GM19438 (cell line): ENCODE data around the gene CNTNAP2.
"Not testable (repeated sequence)": the region's sequence is repeated elsewhere in the genome, so short reads cannot be mapped to it uniquely, and the experiment has no call there.

ENCODE experiments used
- ATAC-seq: cut with Tn5 transposase; IDR thresholded peaks from one replicate; pipeline ENCODE4 v1.9.1; 2021; ENCODE audit warnings: low read depth; ENCODE audit not compliant: unreplicated experiment

The CNTNAP2 gene

GRCh38 chr7:146146831-146147486 lies 30.4 kb downstream of the CNTNAP2 start:
- no peak for ATAC-seq

- no peak for ATAC-seq
Observed at GRCh38 chr7:146150153-146150552, 33.6 kb downstream of the CNTNAP2 start.

DNA sequence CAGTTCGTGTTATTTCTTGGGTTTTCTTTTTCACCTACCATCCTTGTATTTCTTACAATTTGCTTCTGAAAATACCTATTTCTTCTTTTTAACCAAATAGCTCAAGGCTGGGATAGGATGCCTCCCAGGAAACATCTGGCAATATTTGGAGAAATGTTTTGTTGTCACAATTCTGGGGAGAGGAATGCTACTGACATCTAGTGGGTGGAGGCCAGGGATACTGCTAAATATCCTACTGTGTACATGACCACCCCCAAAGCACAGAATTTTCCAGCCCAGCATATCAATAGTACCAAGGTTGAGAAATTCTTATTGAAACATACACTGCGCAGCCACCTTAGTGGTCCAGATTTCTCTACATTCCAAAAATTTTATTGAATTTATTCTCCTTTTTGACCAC lies 55.5 kb downstream of the CNTNAP2 start:
- no peak for ATAC-seq

DNA sequence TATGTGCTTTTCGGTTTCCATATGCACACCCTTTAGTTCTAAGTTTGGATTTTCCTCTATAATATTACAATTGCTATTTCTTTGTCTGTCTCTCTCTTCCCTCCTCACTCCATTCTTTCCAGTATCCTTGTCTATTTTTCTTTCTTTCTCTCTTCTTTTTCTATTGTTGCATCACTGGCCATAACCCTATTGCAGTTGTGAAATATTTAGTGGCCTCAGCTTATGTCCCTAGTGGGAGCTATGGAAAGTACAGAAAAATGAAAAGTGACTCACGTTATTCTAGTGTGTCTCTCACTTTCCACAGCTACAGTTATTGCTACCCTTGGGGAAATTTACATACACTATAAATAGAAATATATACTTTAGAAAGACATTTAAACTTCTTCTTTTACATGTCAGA lies 59.1 kb downstream of the CNTNAP2 start:
- ATAC-seq: no peak

DNA sequence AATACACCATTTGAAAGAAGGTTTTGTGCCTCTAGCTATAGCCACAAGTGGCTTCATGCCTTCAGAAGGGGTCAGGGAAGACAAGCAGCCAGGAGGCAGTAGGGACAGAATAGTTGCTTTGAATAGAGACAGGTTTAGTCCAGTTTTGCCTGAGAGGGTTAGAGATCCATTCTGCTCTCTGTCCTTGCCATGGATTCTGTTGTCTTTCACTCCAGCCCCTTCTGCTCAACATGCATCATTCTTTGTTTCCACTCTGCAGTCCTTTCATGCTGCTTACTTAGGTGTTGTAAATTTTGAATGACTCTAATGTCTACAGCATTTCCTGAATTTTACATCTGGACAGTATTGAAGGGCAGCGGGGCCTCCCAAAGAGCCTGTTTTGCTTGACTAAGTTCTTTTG lies 60.3 kb downstream of the CNTNAP2 start:
- no peak for ATAC-seq

DNA sequence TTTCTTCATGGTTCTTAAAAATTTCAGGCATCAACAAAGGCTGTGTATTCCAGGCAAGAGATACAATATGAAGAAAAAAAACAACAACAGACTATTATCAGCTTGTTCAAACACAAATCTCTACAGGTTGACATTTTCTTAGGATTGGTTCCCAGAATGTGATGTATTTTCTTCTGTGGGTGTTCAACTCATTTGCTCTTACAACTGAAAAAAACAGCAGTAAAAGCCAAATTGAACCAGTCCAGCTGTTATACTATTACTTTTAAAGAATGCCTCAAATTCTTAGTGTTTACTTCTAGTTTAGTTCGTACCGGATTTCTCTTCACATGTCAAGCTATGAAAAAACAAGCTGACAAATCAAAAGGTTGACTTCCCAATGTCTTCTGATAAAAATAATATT lies 60.7 kb downstream of the CNTNAP2 start:
- ATAC-seq: no peak

- ATAC-seq: no peak
Observed at GRCh38 chr7:146185844-146186243, 69.2 kb downstream of the CNTNAP2 start.

DNA sequence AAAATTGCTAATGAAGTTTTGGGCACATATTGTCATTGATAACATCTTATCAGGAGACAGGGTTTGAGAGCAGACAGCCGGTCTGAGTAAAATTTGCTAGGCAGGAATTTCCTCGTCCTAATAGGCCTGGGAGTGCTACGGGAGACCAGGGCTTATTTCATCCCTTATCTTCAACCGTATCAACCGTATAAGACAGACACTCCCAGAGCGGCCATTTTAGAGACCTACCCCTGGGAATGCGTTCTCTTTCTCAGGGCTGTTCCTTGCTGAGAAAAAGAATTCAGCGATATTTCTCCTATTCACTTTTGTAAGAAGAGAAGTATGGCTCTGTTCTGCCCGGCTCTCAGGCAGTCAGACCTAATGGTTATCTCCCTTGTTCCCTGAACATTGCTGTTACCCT lies 74.8 kb downstream of the CNTNAP2 start:
- ATAC-seq: not testable (repeated sequence)

- ATAC-seq: no peak
Observed at GRCh38 chr7:146201945-146202344, 85.3 kb downstream of the CNTNAP2 start.

DNA sequence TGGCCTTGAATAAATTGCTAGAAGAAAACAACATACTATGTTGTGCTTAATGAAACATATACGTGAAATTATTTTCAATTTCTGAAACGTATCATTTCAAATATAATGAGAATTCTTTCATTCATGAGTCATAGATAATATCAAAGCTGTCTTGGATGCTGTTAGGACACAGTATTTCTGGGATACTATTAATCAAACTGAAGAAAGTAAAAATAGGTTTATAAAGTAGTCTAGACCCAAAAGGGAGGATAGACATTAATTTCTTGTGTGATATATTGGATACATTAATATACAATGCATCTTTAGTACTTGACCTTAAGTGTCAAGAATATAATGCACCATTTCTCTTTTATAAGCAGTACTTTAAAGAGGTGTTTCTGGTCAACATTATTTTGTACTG lies 89.7 kb downstream of the CNTNAP2 start:
- no peak for ATAC-seq

DNA sequence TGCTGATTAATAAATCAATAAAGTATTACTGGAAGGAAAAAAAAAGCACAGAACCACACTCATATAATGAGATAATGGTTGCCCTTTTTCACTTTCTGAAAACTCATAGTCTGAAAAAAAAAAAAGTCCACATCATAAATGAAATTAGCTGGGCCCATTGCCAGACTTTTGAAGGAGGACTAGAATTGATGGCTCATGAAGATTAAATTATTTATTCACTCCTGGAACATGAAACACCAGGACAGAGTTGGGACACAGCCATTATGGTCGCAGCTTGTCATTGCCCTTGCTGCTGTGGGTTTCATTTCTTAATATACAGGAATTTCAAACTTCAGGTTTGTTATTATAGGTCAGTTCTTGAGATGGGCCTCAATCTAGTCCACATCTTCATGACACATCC lies 91.9 kb downstream of the CNTNAP2 start:
- ATAC-seq: no peak

DNA sequence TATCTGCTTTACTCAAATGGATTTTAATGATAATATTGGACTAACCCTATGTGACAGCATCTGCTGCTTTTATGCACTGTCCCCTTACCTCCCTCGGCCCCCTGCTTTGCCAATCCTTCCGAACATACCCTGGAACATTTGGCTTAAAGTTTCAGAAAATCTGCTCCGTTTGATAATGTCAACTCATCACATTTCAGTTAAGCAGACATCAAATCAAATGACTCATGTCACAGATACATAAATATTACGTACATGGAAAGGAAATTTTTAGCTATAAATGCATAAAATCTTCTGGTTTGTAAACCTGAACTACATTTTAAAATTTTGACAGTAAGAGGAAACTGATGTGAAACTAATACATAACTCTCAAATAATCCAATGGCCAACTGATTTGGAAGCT lies 98.2 kb downstream of the CNTNAP2 start:
- no peak for ATAC-seq

DNA sequence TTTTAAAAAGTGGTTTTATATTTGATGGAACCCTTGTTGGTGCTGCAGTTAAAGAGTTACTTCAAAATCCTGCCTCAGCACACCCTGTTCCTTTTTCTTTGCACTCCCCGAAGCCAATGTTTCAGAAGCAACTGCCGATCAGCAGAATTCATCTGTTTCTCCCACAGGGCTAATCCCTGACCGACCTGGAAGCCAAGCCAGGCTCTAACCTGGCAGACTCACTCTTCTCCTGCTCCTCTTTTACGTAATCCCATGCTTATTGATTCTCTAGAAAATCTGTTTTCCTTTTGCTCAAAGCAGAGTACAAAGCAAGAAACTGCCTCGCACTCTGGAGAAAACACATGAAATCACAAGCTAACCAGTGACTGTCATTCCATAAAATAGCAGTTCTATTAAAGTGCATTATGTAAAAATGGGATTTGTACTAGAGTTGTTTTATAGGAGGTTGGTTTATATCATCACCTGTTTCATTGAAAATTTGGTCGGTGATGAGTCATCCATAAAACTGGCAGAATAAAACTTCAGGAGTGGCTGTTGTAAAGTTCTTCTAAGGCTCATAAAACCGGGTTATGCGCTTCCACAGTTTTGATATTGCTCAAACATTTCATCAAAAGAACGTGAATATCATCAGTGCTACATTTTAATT lies 99.9 kb downstream of the CNTNAP2 start:
- no peak for ATAC-seq

DNA sequence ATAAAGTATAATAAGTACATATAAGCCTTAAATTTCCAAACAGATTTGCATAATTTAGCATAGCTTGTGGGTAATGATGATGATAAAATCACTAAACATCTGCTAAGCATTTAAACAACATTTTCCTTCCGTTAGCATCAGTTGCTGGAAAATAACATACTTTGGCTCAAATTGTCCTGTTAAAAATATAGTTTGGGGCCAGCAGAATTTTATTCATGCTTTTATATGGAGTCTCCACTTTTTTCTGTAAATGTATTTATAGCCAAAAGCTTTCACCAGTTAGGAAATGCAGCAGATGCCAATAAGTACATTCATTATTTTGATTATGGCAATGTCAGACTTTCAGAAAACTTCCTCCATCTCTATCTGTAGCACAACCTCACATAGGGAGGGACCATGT lies 107.2 kb downstream of the CNTNAP2 start:
- ATAC-seq: no peak

DNA sequence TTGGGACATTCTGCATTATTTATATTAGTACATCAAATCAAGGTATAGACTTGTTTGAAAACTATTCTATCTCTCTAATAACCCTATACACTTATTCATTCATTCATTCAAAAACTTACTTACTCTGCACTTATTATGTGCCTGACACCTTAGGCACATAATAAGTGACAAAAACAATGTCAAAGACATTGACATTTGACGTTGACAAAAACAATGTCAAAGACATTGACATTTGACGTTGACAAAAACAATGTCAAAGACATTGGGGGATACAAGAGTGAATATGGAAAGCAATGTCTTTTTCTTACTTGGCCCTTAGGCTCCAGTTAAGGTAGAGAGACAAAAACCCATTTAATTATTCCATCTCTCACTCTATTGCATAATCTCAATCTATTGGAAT lies 116.0 kb downstream of the CNTNAP2 start:
- ATAC-seq: no peak

- no peak for ATAC-seq
Observed at GRCh38 chr7:146235195-146235594, 118.6 kb downstream of the CNTNAP2 start.

DNA sequence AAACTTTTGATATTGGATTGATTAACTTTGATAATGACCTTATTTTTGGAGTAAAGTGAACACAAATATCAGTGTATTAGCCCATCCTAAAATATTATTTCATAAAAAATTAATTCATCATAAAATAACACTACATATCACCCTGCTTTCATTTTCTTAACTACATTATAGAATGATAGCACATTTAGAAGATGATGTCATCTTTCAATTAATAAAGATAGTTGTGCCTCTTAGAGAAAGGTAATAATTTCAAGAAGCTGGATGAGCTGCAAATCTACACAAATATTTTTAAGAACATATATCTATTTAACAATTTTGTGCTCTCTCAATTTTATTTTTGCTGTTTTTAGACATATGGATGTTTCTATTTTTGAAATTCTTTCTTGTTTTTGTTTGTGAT lies 126.1 kb downstream of the CNTNAP2 start:
- no peak for ATAC-seq

- ATAC-seq: not testable (repeated sequence)
Observed at GRCh38 chr7:146247991-146248390, 131.4 kb downstream of the CNTNAP2 start.

- ATAC-seq: not testable (repeated sequence)
Observed at GRCh38 chr7:146248744-146249143, 132.1 kb downstream of the CNTNAP2 start.

- no peak for ATAC-seq
Observed at GRCh38 chr7:146249272-146249671, 132.7 kb downstream of the CNTNAP2 start.

- ATAC-seq: no peak
Observed at GRCh38 chr7:146255609-146256008, 139.0 kb downstream of the CNTNAP2 start.

DNA sequence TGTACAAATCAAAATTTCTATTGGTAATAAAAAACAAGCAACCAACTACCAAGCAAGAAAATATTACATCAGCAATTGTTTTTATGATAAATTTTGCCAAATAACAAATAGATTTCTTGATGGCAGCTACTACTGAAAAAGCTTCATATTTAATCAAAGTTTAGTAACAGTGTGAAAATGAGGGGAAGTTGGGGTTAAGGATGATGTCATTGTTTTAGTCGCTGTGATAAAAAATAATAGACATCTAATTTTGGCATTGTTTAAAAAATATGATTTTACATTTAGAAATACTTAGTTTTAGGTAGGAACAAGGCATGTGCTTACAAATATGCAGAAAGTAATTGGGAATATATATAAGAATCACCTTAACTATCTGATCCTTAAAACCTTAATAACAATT lies 145.9 kb downstream of the CNTNAP2 start:
- no peak for ATAC-seq

DNA sequence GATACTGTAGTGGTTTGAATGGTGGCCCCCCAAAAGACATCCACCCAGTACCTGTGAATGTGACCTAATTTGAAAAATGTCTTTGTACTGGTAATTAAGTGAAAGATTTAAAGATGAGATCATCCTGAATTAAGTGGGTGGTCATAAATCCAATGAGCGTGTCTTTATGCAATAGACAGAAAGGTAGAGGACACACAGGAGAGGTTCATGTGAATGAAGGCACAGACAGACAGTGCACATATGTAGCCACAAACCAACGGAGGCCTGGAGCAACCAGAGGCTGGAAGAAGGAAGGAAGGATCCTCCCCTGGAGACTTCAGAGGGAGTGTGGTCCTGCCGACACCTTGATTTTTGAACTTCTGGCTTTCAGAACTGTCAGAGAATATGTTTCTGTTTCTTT lies 160.3 kb downstream of the CNTNAP2 start:
- ATAC-seq: no peak
